Brain microvascular endothelial cell (primary cell): ENCODE results near the gene SEC14L3.

Experiments used
- DNase-seq: peaks from one replicate; pipeline ENCODE4 v3.0.0-alpha.2; 2020
- H3K27ac ChIP-seq: fragments of 250-450 bp; sonication (Bioruptor Pico); 2 replicates; pipeline ENCODE4 v1.5.1; 2020; ENCODE audit warnings: mild to moderate bottlenecking, moderate library complexity
- H3K27me3 ChIP-seq: fragments of 250-450 bp; sonication (Bioruptor Pico); replicated peaks from 2 replicates; pipeline ENCODE4 v1.5.1; 2020; ENCODE audit warnings: mild to moderate bottlenecking
- H3K36me3 ChIP-seq: fragments of 250-450 bp; sonication (Bioruptor Pico); replicated peaks from 2 replicates; pipeline ENCODE4 v1.5.1; 2020; ENCODE audit warnings: mild to moderate bottlenecking
- H3K4me3 ChIP-seq: 2 replicates; pipeline ENCODE4 v1.5.1; 2011; ENCODE audit warnings: low read depth, mild to moderate bottlenecking, control low read depth, low read length, moderate library complexity
- CTCF ChIP-seq: IDR thresholded peaks from 2 replicates; pipeline ENCODE4 v1.5.1; 2011; ENCODE audit warnings: low read depth, mild to moderate bottlenecking, moderate library complexity, low read length, control low read depth, inconsistent platforms; ENCODE audit errors: missing control alignments
- in situ Hi-C: cut with HindIII; loops from 2 replicates; pipeline ENCODE4 v1.10.0; 2017; ENCODE audit warnings: low sequenced_read_pairs, low pct_ligation_motif_present

Gene SEC14L3

GRCh38 chr22:30503551-30503950 lies 31.7 kb upstream of the SEC14L3 start:
- Histone ChIP-seq H3K4me3 (no peak overlapping the region), H3K27ac (no peak overlapping the region), H3K27me3 (peaks cover 13% of the 10 kb centered on the region), H3K36me3 (no peaks in the 10 kb centered on the region)
- in situ Hi-C loops = no loop called here
- no peak for TF ChIP-seq CTCF
- no peak for DNase-seq

GRCh38 chr22:30502911-30503310 lies 31.1 kb upstream of the SEC14L3 start:
- H3K27ac ChIP-seq = no peak overlapping the region
- peaks cover 13% of the 10 kb centered on the region for H3K27me3 ChIP-seq
- TF ChIP-seq CTCF = no peak
- H3K36me3 ChIP-seq = no peaks in the 10 kb centered on the region
- in situ Hi-C loops = no loop called here
- H3K4me3 ChIP-seq = no peak overlapping the region
- no peak for DNase-seq

GRCh38 chr22:30502153-30502552 lies 30.3 kb upstream of the SEC14L3 start:
- in situ Hi-C loops = no loop called here
- Histone ChIP-seq H3K27me3 (peaks cover 13% of the 10 kb centered on the region), H3K27ac (no peak overlapping the region), H3K36me3 (no peaks in the 10 kb centered on the region), H3K4me3 (no peak overlapping the region)
- no peak for DNase-seq
- no peak for TF ChIP-seq CTCF

GRCh38 chr22:30500628-30501027 lies 28.8 kb upstream of the SEC14L3 start:
- Histone ChIP-seq H3K36me3 (no peaks in the 10 kb centered on the region), H3K27me3 (peaks cover 11% of the 10 kb centered on the region), H3K27ac (no peak overlapping the region), H3K4me3 (no peak overlapping the region)
- no peak for TF ChIP-seq CTCF
- in situ Hi-C loops = no loop called here
- no peak for DNase-seq

GRCh38 chr22:30497466-30498150 lies 25.8 kb upstream of the SEC14L3 start:
- no peak for DNase-seq
- TF ChIP-seq CTCF = no peak
- H3K36me3 ChIP-seq = no peaks in the 10 kb centered on the region
- no peaks in the 10 kb centered on the region for H3K27me3 ChIP-seq
- no peak overlapping the region for H3K4me3 ChIP-seq
- no peak overlapping the region for H3K27ac ChIP-seq
- in situ Hi-C loops = no loop called here

GRCh38 chr22:30495041-30495784 lies 23.4 kb upstream of the SEC14L3 start:
- no peak for TF ChIP-seq CTCF
- Histone ChIP-seq H3K4me3 (no peak overlapping the region), H3K36me3 (no peaks in the 10 kb centered on the region), H3K27me3 (no peaks in the 10 kb centered on the region), H3K27ac (no peak overlapping the region)
- no peak for DNase-seq
- in situ Hi-C loops = no loop called here
